IMR-90 (cell line): ENCODE results near the gene CXCL12. TPM values are rescaled to one million over a fixed set of nuclear protein-coding genes. Genes with fewer than 3 reads are reported as not detected.

Experiments used
- ATAC-seq: fragments of 200-7000 bp; cut with Tn5 transposase; 2 replicates; pipeline ENCODE4 v1.9.1; 2020; ENCODE audit warnings: low read depth, mild to moderate bottlenecking, moderate library complexity
- BruUV-seq: library from RNA; stranded (reverse); fragments of 400-500 nt; replicated peaks from 2 replicates; lab custom pipeline; 2021; lab: Mats Ljungman, UMichigan
- CTCF ChIA-PET: fragments of 300-600 bp; formaldehyde crosslinking; extraction: SDS; loops from one replicate; lab custom pipeline; 2021; ENCODE audit warnings: antibody characterized with exemption; lab: Yijun Ruan, JAX
- POLR2A ChIA-PET: fragments of 300-600 bp; sonication (Branson Sonifier 250); formaldehyde crosslinking; loops from one replicate; lab custom pipeline; 2022; ENCODE audit warnings: antibody characterized with exemption; ENCODE audit not compliant: unreplicated experiment; lab: Charles Lee
- DNase-seq: peaks from one replicate; pipeline ENCODE4 v3.0.0; 2013
- H2AFZ ChIP-seq: replicated peaks from 2 replicates; pipeline ENCODE3; 2013; ENCODE audit warnings: low read length, mild to moderate bottlenecking; ENCODE audit not compliant: poor library complexity
- H2AK5ac ChIP-seq: 2 replicates; pipeline ENCODE4 v1.6.1; 2013; ENCODE audit warnings: low read depth, low read length, inconsistent platforms
- H2AK9ac ChIP-seq: replicated peaks from 2 replicates; pipeline ENCODE3; 2013; ENCODE audit warnings: mild to moderate bottlenecking, low read depth, low read length, moderate library complexity; ENCODE audit not compliant: poor library complexity
- H2BK120ac ChIP-seq: 2 replicates; pipeline ENCODE4 v1.6.1; 2013; ENCODE audit warnings: low read depth, low read length, inconsistent platforms
- H2BK15ac ChIP-seq: 3 replicates; pipeline ENCODE4 v1.6.1; 2013; ENCODE audit warnings: low read depth, low read length, inconsistent platforms
- H2BK20ac ChIP-seq: 2 replicates; pipeline ENCODE4 v1.6.1; 2013; ENCODE audit warnings: low read depth, mild to moderate bottlenecking, inconsistent platforms, low read length, moderate library complexity
- H2BK5ac ChIP-seq: 2 replicates; pipeline ENCODE4 v1.6.1; 2013; ENCODE audit warnings: mild to moderate bottlenecking, low read depth, low read length, inconsistent platforms; ENCODE audit not compliant: poor library complexity, severe bottlenecking
- H3K14ac ChIP-seq: replicated peaks from 2 replicates; pipeline ENCODE4 v1.6.1; 2013; ENCODE audit warnings: low read depth, low read length, inconsistent platforms
- H3K18ac ChIP-seq: 2 replicates; pipeline ENCODE4 v1.6.1; 2013; ENCODE audit warnings: low read depth, low read length, control low read depth
- H3K23ac ChIP-seq: 2 replicates; pipeline ENCODE4 v1.6.1; 2013; ENCODE audit warnings: low read depth, low read length, inconsistent platforms
- H3K27ac ChIP-seq: 2 replicates; pipeline ENCODE4 v1.5.1; 2013; ENCODE audit warnings: mild to moderate bottlenecking, control low read depth, low read length; ENCODE audit not compliant: insufficient read depth
- H3K27me3 ChIP-seq: 2 replicates; pipeline ENCODE4 v1.6.1; 2013; ENCODE audit warnings: low read length; ENCODE audit not compliant: control insufficient read depth, insufficient read depth
- H3K36me3 ChIP-seq: 2 replicates; pipeline ENCODE4 v1.6.1; 2013; ENCODE audit warnings: low read length, mixed read lengths; ENCODE audit not compliant: control insufficient read depth, insufficient read depth
- H3K4ac ChIP-seq: 2 replicates; pipeline ENCODE4 v1.6.1; 2013; ENCODE audit warnings: low read depth, low read length, inconsistent platforms
- H3K4me1 ChIP-seq: 2 replicates; pipeline ENCODE4 v1.6.1; 2013; ENCODE audit warnings: low read length, mixed read lengths; ENCODE audit not compliant: control insufficient read depth, insufficient read depth
- H3K4me2 ChIP-seq: 2 replicates; pipeline ENCODE4 v1.6.1; 2013; ENCODE audit warnings: low read depth, mild to moderate bottlenecking, control low read depth, low read length, moderate library complexity
- H3K4me3 ChIP-seq: 2 replicates; pipeline ENCODE4 v1.5.1; 2013; ENCODE audit warnings: low read depth, mild to moderate bottlenecking, control low read depth, low read length, moderate library complexity; ENCODE audit not compliant: insufficient read depth
- H3K56ac ChIP-seq: 2 replicates; pipeline ENCODE4 v1.6.1; 2013; ENCODE audit warnings: low read length, inconsistent platforms; ENCODE audit not compliant: insufficient read depth; ENCODE audit errors: extremely low read depth
- H3K79me1 ChIP-seq, 2 experiments: 2 replicates each; pipeline ENCODE4 v1.6.1; 2013; ENCODE audit warnings: low read length in 2 of 2, inconsistent platforms in 1 of 2, low read depth in 1 of 2
- H3K9ac ChIP-seq: 2 replicates; pipeline ENCODE4 v1.6.1; 2013; ENCODE audit warnings: low read depth, low read length, control low read depth
- H3K9me1 ChIP-seq: 2 replicates; pipeline ENCODE4 v1.6.1; 2013; ENCODE audit warnings: low read length, inconsistent platforms; ENCODE audit not compliant: insufficient read depth
- H3K9me3 ChIP-seq: 2 replicates; pipeline ENCODE4 v1.6.1; 2013; ENCODE audit warnings: low read length; ENCODE audit not compliant: control insufficient read depth, insufficient read depth
- H4K20me1 ChIP-seq: 2 replicates; pipeline ENCODE4 v1.6.1; 2013; ENCODE audit warnings: low read length, inconsistent platforms; ENCODE audit not compliant: insufficient read depth
- H4K5ac ChIP-seq: 2 replicates; pipeline ENCODE4 v1.6.1; 2013; ENCODE audit warnings: mild to moderate bottlenecking, low read depth, low read length, control low read depth
- H4K8ac ChIP-seq, 2 experiments: 2 replicates each; pipeline ENCODE4 v1.6.1; 2013; ENCODE audit warnings: low read depth in 2 of 2, low read length in 2 of 2, control low read depth in 1 of 2, inconsistent platforms in 1 of 2
- H4K91ac ChIP-seq: 2 replicates; pipeline ENCODE4 v1.6.1; 2013; ENCODE audit warnings: low read depth, low read length, inconsistent platforms; ENCODE audit not compliant: insufficient read depth
- BHLHE40 ChIP-seq: fragments of 150-350 bp; IDR thresholded peaks from 2 replicates; pipeline ENCODE4 v1.6.1; 2016; ENCODE audit warnings: mild to moderate bottlenecking, low read depth, low read length
- CEBPB ChIP-seq: IDR thresholded peaks from 2 replicates; pipeline ENCODE4 v1.6.1; 2012; ENCODE audit warnings: low read depth, low read length, improper control_type of control experiment
- CHD1 ChIP-seq: IDR thresholded peaks from 2 replicates; pipeline ENCODE4 v1.6.1; 2012; ENCODE audit warnings: low read depth, low read length, improper control_type of control experiment
- MAZ ChIP-seq: IDR thresholded peaks from 2 replicates; pipeline ENCODE4 v1.6.1; 2012; ENCODE audit warnings: low read depth, mild to moderate bottlenecking, low read length, improper control_type of control experiment, moderate library complexity, borderline replicate concordance
- MXI1 ChIP-seq: IDR thresholded peaks from 2 replicates; pipeline ENCODE4 v1.6.1; 2012; ENCODE audit warnings: low read depth, mild to moderate bottlenecking, low read length, moderate library complexity, borderline replicate concordance
- NFE2L2 ChIP-seq: fragments of 150-350 bp; IDR thresholded peaks from 2 replicates; pipeline ENCODE4 v1.6.1; 2016; ENCODE audit warnings: low read depth, mild to moderate bottlenecking, low read length
- POLR2A ChIP-seq: IDR thresholded peaks from 2 replicates; pipeline ENCODE4 v1.6.1; 2012; ENCODE audit warnings: mild to moderate bottlenecking, low read depth, low read length
- RAD21 ChIP-seq: IDR thresholded peaks from 2 replicates; pipeline ENCODE4 v1.6.1; 2012; ENCODE audit warnings: low read length, improper control_type of control experiment
- RCOR1 ChIP-seq: IDR thresholded peaks from 2 replicates; pipeline ENCODE4 v1.6.1; 2012; ENCODE audit warnings: mild to moderate bottlenecking, low read length, improper control_type of control experiment; ENCODE audit not compliant: insufficient replicate concordance
- RFX5 ChIP-seq: IDR thresholded peaks from 2 replicates; pipeline ENCODE4 v1.8.0; 2012; ENCODE audit warnings: low read depth, mild to moderate bottlenecking, low read length, moderate library complexity
- SMC3 ChIP-seq: fragments of 150-350 bp; IDR thresholded peaks from 2 replicates; pipeline ENCODE4 v1.6.1; 2016; ENCODE audit warnings: low read depth, mild to moderate bottlenecking, antibody characterized with exemption, low read length, moderate library complexity
- WGBS, 2 experiments: methylation state at CpG; one replicate each; pipeline versions ENCODE4 v1.1.5 to v1.1.7; 2013; ENCODE audit warnings: missing lambda C conversion rate in 2 of 2; ENCODE audit not compliant: insufficient read length in 1 of 2; ENCODE audit errors: extremely low coverage in 2 of 2; 5-methylcytosine and 5-hydroxymethylcytosine counted together
- dilution Hi-C: fragments of 300-500 bp; cut with HindIII; formaldehyde crosslinking; loops from one replicate; pipeline ENCODE4 v1.14.3; 2018; ENCODE audit warnings: low sequenced_read_pairs; ENCODE audit not compliant: unreplicated experiment
- in situ Hi-C: fragments of 300-500 bp; cut with MboI; formaldehyde crosslinking; loops from 3 replicates; pipeline ENCODE4 v1.14.3; 2019; ENCODE audit warnings: low sequenced_read_pairs, inconsistent platforms, mixed read lengths
- intact Hi-C: fragments of 100-400 bp; cut with micrococcal nuclease; formaldehyde crosslinking; loops from 2 replicates; pipeline ENCODE4 v1.10.0; 2022
- polyA plus RNA-seq, 3 experiments: library from polyadenylated mRNA; depleted of rRNA; stranded (reverse); fragments of >200 nt; gene quantifications; 2 replicates each; pipeline ENCODE4 v1.2.3, GENCODE V29; 2012; ENCODE audit warnings: low replicate concordance in 1 of 3
- total RNA-seq: library from RNA; depleted of rRNA; stranded (reverse); fragments of >200 nt; gene quantifications from 2 replicates; pipeline ENCODE4 v1.2.3, GENCODE V29; 2012
- TF ChIP-seq, protein P1 (sequence below): fragments of 150-350 bp; IDR thresholded peaks from 2 replicates; pipeline ENCODE4 v1.6.1; 2016; ENCODE audit warnings: low read depth, mild to moderate bottlenecking, low read length, moderate library complexity, borderline replicate concordance
- TF ChIP-seq, protein P2 (sequence below): fragments of 150-350 bp; IDR thresholded peaks from 2 replicates; pipeline ENCODE4 v1.6.1; 2017; ENCODE audit warnings: mild to moderate bottlenecking, antibody characterized with exemption, low read length, low read depth
- TF ChIP-seq, protein P3 (sequence below): conservative IDR thresholded peaks from 2 replicates; pipeline ENCODE4 v1.5.1; 2012; ENCODE audit warnings: mild to moderate bottlenecking, low read depth, low read length, improper control_type of control experiment

The CXCL12 gene
- total and polyA plus RNA-seq, 2 of the 4 experiments (the other 2 are of a cell fraction): 15.8 to 80.7 TPM

DNA sequence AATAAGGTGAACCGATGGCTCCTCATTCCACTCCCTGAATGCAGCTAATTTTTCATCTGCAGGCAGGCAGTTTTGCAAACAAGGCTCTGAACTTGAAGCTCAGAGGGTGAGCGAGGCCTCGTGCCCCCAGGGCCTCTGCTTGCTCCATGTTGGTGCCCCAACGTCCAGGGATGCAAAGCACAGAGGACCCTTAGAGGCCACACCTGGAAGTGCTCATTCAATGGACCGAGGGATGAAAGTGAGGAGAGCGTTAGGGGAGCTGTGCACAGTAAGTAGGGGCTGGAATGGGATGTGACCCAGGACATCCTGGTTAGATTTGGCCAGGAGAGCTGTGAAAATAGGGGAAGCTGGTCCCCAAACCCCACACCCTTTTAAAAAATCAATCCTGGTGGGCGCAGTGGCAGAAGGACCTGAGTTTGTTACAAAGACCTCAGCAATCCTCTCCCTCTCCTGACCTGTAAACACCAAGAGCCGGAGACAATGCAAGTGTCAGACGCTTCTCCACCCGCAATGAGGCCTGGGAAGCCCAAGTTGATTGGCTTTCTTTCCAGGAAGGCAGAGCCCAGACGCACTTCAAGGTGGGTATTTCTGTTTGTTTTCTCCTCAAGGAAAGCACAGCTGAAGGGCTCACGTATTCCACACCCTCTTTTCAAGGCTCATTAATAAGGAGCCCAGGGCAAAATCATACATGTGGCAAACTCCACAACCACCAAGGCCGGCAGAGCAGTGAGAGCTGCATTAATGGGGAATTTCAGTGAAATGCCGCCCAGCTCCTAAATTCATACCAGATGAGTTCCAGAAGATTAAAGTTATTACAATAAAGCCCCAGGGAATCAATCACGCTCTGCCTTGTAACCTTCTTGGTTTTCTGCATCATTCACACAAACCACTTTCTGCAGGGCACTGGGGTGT lies 14.1 kb upstream of the CXCL12 start:
- Histone ChIP-seq H3K4me3 (no peak overlapping the region), H3K56ac (no peak overlapping the region), H2AK5ac (no peak overlapping the region), H3K14ac (no peak overlapping the region), H2BK120ac (no peak overlapping the region), H4K5ac (no peak overlapping the region), H3K4me2 (no peak overlapping the region), H3K27ac (no peak overlapping the region), H4K20me1 (no peaks in the 10 kb centered on the region), H3K27me3 (peaks cover 56% of the 10 kb centered on the region), H2BK5ac (no peak overlapping the region), H3K9me3 (no peaks in the 10 kb centered on the region), H2BK20ac (no peak overlapping the region), H3K23ac (no peak overlapping the region), H2AFZ (no peak overlapping the region), H2BK15ac (no peak overlapping the region), H3K18ac (no peak overlapping the region), H2AK9ac (no peak overlapping the region), H3K9me1 (no peaks in the 10 kb centered on the region), H4K91ac (no peak overlapping the region), H4K8ac (no peak overlapping the region), H3K79me1 (no peaks in the 10 kb centered on the region), H3K9ac (no peak overlapping the region), H3K4me1 (no peaks in the 10 kb centered on the region), H3K36me3 (no peaks in the 10 kb centered on the region), H3K4ac (no peak overlapping the region)
- CTCF ChIA-PET: no interaction called here
- intact Hi-C loops: no loop called here
- no peak for ATAC-seq
- in situ Hi-C loops: no loop called here
- dilution Hi-C loops: no loop called here
- POLR2A ChIA-PET: interaction anchor here (0.6 kb wide), 1 partner anchor 437 kb away, joined by 4 read pairs; no protein-coding TSS in a partner anchor
- DNase-seq: no peak
- 40% methylated on average over 1 of the region's 15 CpGs; no CpG with 5 or more reads in 1 of the 2 experiments for whole genome bisulfite sequencing, 2 experiments
- BruUV-seq: no TSS peak
- TF ChIP-seq, protein P1, sequence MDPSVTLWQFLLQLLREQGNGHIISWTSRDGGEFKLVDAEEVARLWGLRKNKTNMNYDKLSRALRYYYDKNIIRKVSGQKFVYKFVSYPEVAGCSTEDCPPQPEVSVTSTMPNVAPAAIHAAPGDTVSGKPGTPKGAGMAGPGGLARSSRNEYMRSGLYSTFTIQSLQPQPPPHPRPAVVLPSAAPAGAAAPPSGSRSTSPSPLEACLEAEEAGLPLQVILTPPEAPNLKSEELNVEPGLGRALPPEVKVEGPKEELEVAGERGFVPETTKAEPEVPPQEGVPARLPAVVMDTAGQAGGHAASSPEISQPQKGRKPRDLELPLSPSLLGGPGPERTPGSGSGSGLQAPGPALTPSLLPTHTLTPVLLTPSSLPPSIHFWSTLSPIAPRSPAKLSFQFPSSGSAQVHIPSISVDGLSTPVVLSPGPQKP: no peak
- TF ChIP-seq MXI1 (no peak), SMC3 (no peak), POLR2A (no peak), RCOR1 (no peak), CHD1 (no peak), CEBPB (no peak), MAZ (no peak), RFX5 (no peak), RAD21 (no peak), NFE2L2 (no peak), BHLHE40 (no peak)
- TF ChIP-seq, protein P2, sequence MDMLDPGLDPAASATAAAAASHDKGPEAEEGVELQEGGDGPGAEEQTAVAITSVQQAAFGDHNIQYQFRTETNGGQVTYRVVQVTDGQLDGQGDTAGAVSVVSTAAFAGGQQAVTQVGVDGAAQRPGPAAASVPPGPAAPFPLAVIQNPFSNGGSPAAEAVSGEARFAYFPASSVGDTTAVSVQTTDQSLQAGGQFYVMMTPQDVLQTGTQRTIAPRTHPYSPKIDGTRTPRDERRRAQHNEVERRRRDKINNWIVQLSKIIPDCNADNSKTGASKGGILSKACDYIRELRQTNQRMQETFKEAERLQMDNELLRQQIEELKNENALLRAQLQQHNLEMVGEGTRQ: no peak
- TF ChIP-seq, protein P3, sequence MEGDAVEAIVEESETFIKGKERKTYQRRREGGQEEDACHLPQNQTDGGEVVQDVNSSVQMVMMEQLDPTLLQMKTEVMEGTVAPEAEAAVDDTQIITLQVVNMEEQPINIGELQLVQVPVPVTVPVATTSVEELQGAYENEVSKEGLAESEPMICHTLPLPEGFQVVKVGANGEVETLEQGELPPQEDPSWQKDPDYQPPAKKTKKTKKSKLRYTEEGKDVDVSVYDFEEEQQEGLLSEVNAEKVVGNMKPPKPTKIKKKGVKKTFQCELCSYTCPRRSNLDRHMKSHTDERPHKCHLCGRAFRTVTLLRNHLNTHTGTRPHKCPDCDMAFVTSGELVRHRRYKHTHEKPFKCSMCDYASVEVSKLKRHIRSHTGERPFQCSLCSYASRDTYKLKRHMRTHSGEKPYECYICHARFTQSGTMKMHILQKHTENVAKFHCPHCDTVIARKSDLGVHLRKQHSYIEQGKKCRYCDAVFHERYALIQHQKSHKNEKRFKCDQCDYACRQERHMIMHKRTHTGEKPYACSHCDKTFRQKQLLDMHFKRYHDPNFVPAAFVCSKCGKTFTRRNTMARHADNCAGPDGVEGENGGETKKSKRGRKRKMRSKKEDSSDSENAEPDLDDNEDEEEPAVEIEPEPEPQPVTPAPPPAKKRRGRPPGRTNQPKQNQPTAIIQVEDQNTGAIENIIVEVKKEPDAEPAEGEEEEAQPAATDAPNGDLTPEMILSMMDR: no peak
